SK-N-SH (cell line): ENCODE measurements around the gene SLC12A4. TPM values are rescaled to one million over a fixed set of nuclear protein-coding genes. Genes with fewer than 3 reads are reported as not detected.

Experiments
- CTCF ChIA-PET: fragments of 300-600, 350-600 bp; formaldehyde crosslinking; extraction: SDS; loops from one replicate; lab custom pipeline; 2021; lab: Yijun Ruan, JAX
- POLR2A ChIA-PET: fragments of 350-600 bp; sonication (Branson Sonifier 250); formaldehyde crosslinking; extraction: SDS; loops from one replicate; lab custom pipeline; 2020; ENCODE audit warnings: antibody characterized with exemption, inconsistent platforms; lab: Yijun Ruan, JAX
- DNase-seq: peaks from one replicate; pipeline ENCODE4 v3.0.0; 2012
- H2AFZ ChIP-seq: fragments of 200-600 bp; sonication (generic); 2 replicates; pipeline ENCODE4 v1.8.1; 2016; ENCODE audit warnings: antibody characterized with exemption, mild to moderate bottlenecking, low read depth
- H3F3A ChIP-seq: fragments of 200-600 bp; sonication (generic); replicated peaks from 2 replicates; pipeline ENCODE3; 2016; ENCODE audit warnings: antibody characterized with exemption, mild to moderate bottlenecking; ENCODE audit not compliant: insufficient read depth
- H3K27ac ChIP-seq, 2 experiments: fragments of 200-500 bp in 1 of 2; fragments of 200-600 bp in 1 of 2; sonication (Bioruptor generic) in 1 of 2; sonication (generic), shearing (Covaris generic) in 1 of 2; 2 replicates each; pipeline versions ENCODE4 v1.5.1 to v1.6.1; 2014 to 2016; ENCODE audit warnings: low read depth in 2 of 2, inconsistent platforms in 1 of 2, low read length in 1 of 2, mild to moderate bottlenecking in 1 of 2, mixed read lengths in 1 of 2
- H3K27me3 ChIP-seq: fragments of 200-600 bp; sonication (generic), shearing (Covaris generic); 2 replicates; pipeline ENCODE4 v1.6.1; 2016; ENCODE audit warnings: mixed run types; ENCODE audit not compliant: insufficient read depth
- H3K36me3 ChIP-seq, 2 experiments: fragments of 200-500 bp in 1 of 2; fragments of 200-600 bp in 1 of 2; sonication (Bioruptor generic) in 1 of 2; sonication (generic) in 1 of 2; replicated peaks in 1 of 2; 2 replicates each; pipeline versions ENCODE3 to v1.5.1; 2014 to 2016; ENCODE audit warnings: low read length in 1 of 2, mild to moderate bottlenecking in 1 of 2; ENCODE audit not compliant: insufficient read depth in 2 of 2, control insufficient read depth in 1 of 2
- H3K4me1 ChIP-seq, 2 experiments: fragments of 200-500 bp in 1 of 2; fragments of 200-600 bp in 1 of 2; sonication (Bioruptor generic) in 1 of 2; sonication (generic), shearing (Covaris generic) in 1 of 2; 2 replicates each; pipeline versions ENCODE4 v1.5.1 to v1.6.1; 2014 to 2016; ENCODE audit warnings: low read depth in 1 of 2, low read length in 1 of 2, mixed run types in 1 of 2; ENCODE audit not compliant: insufficient read depth in 2 of 2, control insufficient read depth in 1 of 2
- H3K4me2 ChIP-seq: fragments of 200-600 bp; sonication (generic), shearing (Covaris generic); 2 replicates; pipeline ENCODE4 v1.6.1; 2017; ENCODE audit warnings: mixed run types
- H3K4me3 ChIP-seq, 2 experiments: fragments of 200-500 bp in 1 of 2; fragments of 200-600 bp in 1 of 2; sonication (Bioruptor generic) in 1 of 2; sonication (generic), shearing (Covaris generic) in 1 of 2; 2 replicates each; pipeline versions ENCODE4 v1.5.1 to v1.8.1; 2014 to 2016; ENCODE audit warnings: low read depth in 2 of 2, inconsistent platforms in 1 of 2, low read length in 1 of 2, mild to moderate bottlenecking in 1 of 2, mixed read lengths in 1 of 2, moderate library complexity in 1 of 2
- H3K79me2 ChIP-seq: fragments of 200-600 bp; sonication (generic); 2 replicates; pipeline ENCODE4 v1.8.1; 2017; ENCODE audit warnings: mild to moderate bottlenecking; ENCODE audit not compliant: insufficient read depth
- H3K9ac ChIP-seq: fragments of 200-600 bp; sonication (generic); 2 replicates; pipeline ENCODE4 v1.6.1; 2017; ENCODE audit warnings: mixed run types
- H3K9me2 ChIP-seq: fragments of 200-600 bp; sonication (generic); 2 replicates; pipeline ENCODE4 v1.6.1; 2017; ENCODE audit warnings: mixed run types
- H3K9me3 ChIP-seq: fragments of 200-600 bp; sonication (generic); 2 replicates; pipeline ENCODE4 v1.6.1; 2017; ENCODE audit warnings: mixed run types, mild to moderate bottlenecking, moderate library complexity
- H4K20me1 ChIP-seq: fragments of 200-600 bp; sonication (generic); 2 replicates; pipeline ENCODE4 v1.6.1; 2017; ENCODE audit warnings: mild to moderate bottlenecking, mixed run types; ENCODE audit not compliant: insufficient read depth
- CHD2 ChIP-seq: fragments of 150-350 bp; IDR thresholded peaks from 2 replicates; pipeline ENCODE4 v1.6.1; 2018; ENCODE audit warnings: low read length; ENCODE audit not compliant: partially characterized antibody
- CTCF ChIP-seq: fragments of 200-600 bp; sonication (generic); IDR thresholded peaks from 2 replicates; pipeline ENCODE4 v1.6.1; 2017; ENCODE audit warnings: antibody characterized with exemption, mild to moderate bottlenecking, moderate library complexity
- ELF1 ChIP-seq: IDR thresholded peaks from 2 replicates; pipeline ENCODE4 v1.4.0; 2012
- EP300 ChIP-seq, 2 experiments: IDR thresholded peaks; 2 replicates each; pipeline versions ENCODE4 v1.4.0 to v1.6.1; 2012; ENCODE audit warnings: borderline replicate concordance in 1 of 2, low read depth in 1 of 2, low read length in 1 of 2
- FOSL2 ChIP-seq: IDR thresholded peaks from 2 replicates; pipeline ENCODE4 v1.4.0; 2012; ENCODE audit warnings: low read depth, mild to moderate bottlenecking, moderate library complexity, borderline replicate concordance
- FOXM1 ChIP-seq: IDR thresholded peaks from 2 replicates; pipeline ENCODE4 v1.4.0; 2012; ENCODE audit warnings: low read depth, mild to moderate bottlenecking
- GABPA ChIP-seq: IDR thresholded peaks from 2 replicates; pipeline ENCODE4 v1.4.0; 2012; ENCODE audit warnings: low read depth, mild to moderate bottlenecking
- IRF3 ChIP-seq: fragments of 150-350 bp; IDR thresholded peaks from 2 replicates; pipeline ENCODE4 v1.6.1; 2016; ENCODE audit warnings: mild to moderate bottlenecking, low read depth, low read length
- JUND ChIP-seq: IDR thresholded peaks from 2 replicates; pipeline ENCODE4 v1.4.0; 2012
- MAX ChIP-seq: IDR thresholded peaks from 2 replicates; pipeline ENCODE4 v1.4.0; 2012; ENCODE audit warnings: low read depth
- NFIC ChIP-seq: IDR thresholded peaks from 2 replicates; pipeline ENCODE4 v1.4.0; 2012; ENCODE audit warnings: borderline replicate concordance
- PBX3 ChIP-seq: IDR thresholded peaks from 2 replicates; pipeline ENCODE4; 2012
- POLR2AphosphoS5 ChIP-seq: IDR thresholded peaks from 2 replicates; pipeline ENCODE4 v1.6.1; 2012; ENCODE audit warnings: low read depth, low read length
- RFX5 ChIP-seq: IDR thresholded peaks from 2 replicates; pipeline ENCODE4 v1.6.1; 2012; ENCODE audit warnings: mild to moderate bottlenecking, improper control_type of control experiment, low read length
- SIN3A ChIP-seq: IDR thresholded peaks from 2 replicates; pipeline ENCODE4 v1.6.1; 2012; ENCODE audit warnings: low read depth, mild to moderate bottlenecking, low read length, moderate library complexity, borderline replicate concordance
- SMC3 ChIP-seq: IDR thresholded peaks from 2 replicates; pipeline ENCODE4 v1.6.1; 2012; ENCODE audit warnings: low read depth, low read length, improper control_type of control experiment
- TCF12 ChIP-seq: IDR thresholded peaks from 2 replicates; pipeline ENCODE4 v1.4.0; 2012
- TEAD4 ChIP-seq: IDR thresholded peaks from 2 replicates; pipeline ENCODE4 v1.4.0; 2012; ENCODE audit warnings: mild to moderate bottlenecking, borderline replicate concordance; ENCODE audit not compliant: insufficient read depth
- USF1 ChIP-seq: IDR thresholded peaks from 2 replicates; pipeline ENCODE4 v1.4.0; 2012; ENCODE audit warnings: low read depth, borderline replicate concordance
- YY1 ChIP-seq: IDR thresholded peaks from 2 replicates; pipeline ENCODE4 v1.4.0; 2012; ENCODE audit warnings: low read depth, mild to moderate bottlenecking
- ZBTB33 ChIP-seq: IDR thresholded peaks from 2 replicates; pipeline ENCODE4 v1.4.0; 2012; ENCODE audit warnings: low read depth, borderline replicate concordance
- WGBS: methylation state at CpG from one replicate; pipeline ENCODE4 v1.1.6; 2017; ENCODE audit warnings: low lambda C conversion rate; 5-methylcytosine and 5-hydroxymethylcytosine counted together
- polyA plus RNA-seq, 3 experiments: library from polyadenylated mRNA; depleted of rRNA; stranded (reverse); fragments of >200 nt; gene quantifications; 2 replicates each; pipeline ENCODE4 v1.2.3, GENCODE V29; 2012

The SLC12A4 gene
- polyA plus RNA-seq, 1 of the 3 experiments (the other 2 are of a cell fraction), result 75.8 TPM

GRCh38 chr16:68009157-68009735 is 40.8 kb upstream of the SLC12A4 start:
- H3K27ac ChIP-seq, result no peak overlapping the region
- no peak overlapping the region for H3K9ac ChIP-seq
- H3K36me3 ChIP-seq, result no peaks in the 10 kb centered on the region
- no peaks in the 10 kb centered on the region for H3K4me1 ChIP-seq
- no peak overlapping the region for H2AFZ ChIP-seq
- no peak overlapping the region for H3K4me3 ChIP-seq
- no peaks in the 10 kb centered on the region for H3K9me2 ChIP-seq
- no peaks in the 10 kb centered on the region for H3K9me3 ChIP-seq
- POLR2A ChIA-PET, result no interaction called here
- no peaks in the 10 kb centered on the region for H3F3A ChIP-seq
- no peaks in the 10 kb centered on the region for H3K79me2 ChIP-seq
- 53% methylated on average over 7 of the region's 9 CpGs for WGBS
- no peaks in the 10 kb centered on the region for H4K20me1 ChIP-seq
- H3K4me2 ChIP-seq, result no peak overlapping the region
- no peaks in the 10 kb centered on the region for H3K27me3 ChIP-seq
- TF ChIP-seq USF1 (no peak), CTCF (no peak), SIN3A (no peak), POLR2AphosphoS5 (no peak), JUND (no peak), SMC3 (no peak), NFIC (no peak), ZBTB33 (no peak), RFX5 (no peak), MAX (no peak)
- TF ChIP-seq, all 33 proteins: peak for 0
- CTCF ChIA-PET, result interaction anchor here (1.0 kb wide), 1 partner anchor 17 kb away, joined by 3 read pairs; no protein-coding TSS in a partner anchor
- DNase-seq, result no peak

- Histone ChIP-seq H3K4me2 (no peak overlapping the region), H3K4me3 (no peak overlapping the region), H3K9ac (no peak overlapping the region), H3K27ac (no peak overlapping the region), H3K79me2 (no peaks in the 10 kb centered on the region), H3K27me3 (no peaks in the 10 kb centered on the region), H3F3A (no peaks in the 10 kb centered on the region), H3K9me3 (no peaks in the 10 kb centered on the region), H2AFZ (no peak overlapping the region), H4K20me1 (no peaks in the 10 kb centered on the region), H3K4me1 (no peaks in the 10 kb centered on the region), H3K9me2 (no peaks in the 10 kb centered on the region), H3K36me3 (no peaks in the 10 kb centered on the region)
- CTCF ChIA-PET, result interaction anchor here (1.0 to 2.6 kb wide), 5 partner anchors 12 to 78 kb away, joined by 3 to 14 read pairs (median 4); no protein-coding TSS in a partner anchor
- POLR2A ChIA-PET, result no interaction called here
- WGBS, result 60% methylated on average over 6 of the region's 6 CpGs
- DNase-seq, result no peak
- TF ChIP-seq ELF1 (no peak), FOSL2 (no peak), POLR2AphosphoS5 (no peak), GABPA (no peak), TEAD4 (no peak), USF1 (no peak), EP300 (IDR thresholded peaks at IDR 0.05; ENCODE audit: borderline replicate concordance in 1 of 2, low read depth in 1 of 2, low read length in 1 of 2) (no peak), YY1 (no peak), FOXM1 (no peak), CHD2 (no peak), IRF3 (no peak), PBX3 (no peak), TCF12 (no peak)
Observed at GRCh38 chr16:68005786-68006286, 37.4 kb upstream of the SLC12A4 start.
